ENCODE data around the gene KRT39. TPM values are rescaled to one million over a fixed set of nuclear protein-coding genes. Genes with fewer than 3 reads are reported as not detected.

The KRT39 gene
- total RNA-seq, 1 experiment from 2014 or later: not detected

GRCh38 chr17:40980117-40980516 lies 13.4 kb upstream of the KRT39 start:
- no peak for DNase-seq (ENCODE audit: low read depth, low spot score)
- no TSS peak for BruUV-seq (replicated peaks)
- no peaks in the 10 kb centered on the region for H3K4me1 ChIP-seq (ENCODE audit: control insufficient read depth, insufficient read depth, low read length)
- H3K4me3 ChIP-seq (ENCODE audit: low read depth in 2 of 2, low read length in 2 of 2): no peak overlapping the region
- H3K27ac ChIP-seq (ENCODE audit: low read length): no peak overlapping the region
- in situ Hi-C loops (cut with HindIII; ENCODE audit: low pct_unique_long_range_greater_than_20kb, low sequenced_read_pairs) (no loop called here), intact Hi-C loops (cut with micrococcal nuclease; ENCODE audit: unreplicated experiment) (no loop called here)
- ChIA-PET POLR2A (interaction anchor here (0.6 to 0.7 kb wide), 2 partner anchors 18 to 50 kb away, joined by 4 read pairs; partner anchors contain the start of gene KRTAP1-4), CTCF (no interaction called here)
- no peaks in the 10 kb centered on the region for H3K9me3 ChIP-seq (ENCODE audit: control insufficient read depth, insufficient read depth, low read depth, low read length)
- no peak for ATAC-seq
- H3K27me3 ChIP-seq (ENCODE audit: control insufficient read depth, insufficient read depth, low read length): 0 out of 2 replicates have a peak, but pooled peaks cover 2% of the 10 kb centered on the region
- TF ChIP-seq TCF7L2 (IDR thresholded peaks at IDR 0.05; ENCODE audit: low read depth, low read length) (no peak), SIN3A (IDR thresholded peaks at IDR 0.05; ENCODE audit: borderline replicate concordance, insufficient read depth, low read depth, low read length) (no peak), CTCF (IDR thresholded peaks at IDR 0.05) (no peak), REST (IDR thresholded peaks at IDR 0.05; ENCODE audit: insufficient read depth in 1 of 2, low read depth in 2 of 2, low read length in 1 of 2) (no peak), POLR2AphosphoS5 (IDR thresholded peaks at IDR 0.05; ENCODE audit: low read depth, low read length) (no peak)
- no peaks in the 10 kb centered on the region for H3K36me3 ChIP-seq (ENCODE audit: control insufficient read depth, insufficient read depth, low read length)

GRCh38 chr17:40978575-40979151 lies 11.9 kb upstream of the KRT39 start:
- no TSS peak for BruUV-seq (replicated peaks)
- Histone ChIP-seq H3K9me3 (ENCODE audit: control insufficient read depth, insufficient read depth, low read depth, low read length) (no peaks in the 10 kb centered on the region), H3K4me3 (ENCODE audit: low read depth in 2 of 2, low read length in 2 of 2) (no peak overlapping the region), H3K27ac (ENCODE audit: low read length) (no peak overlapping the region), H3K27me3 (ENCODE audit: control insufficient read depth, insufficient read depth, low read length) (no peaks in the 10 kb centered on the region; the same call in 1 of the 2 replicates), H3K4me1 (ENCODE audit: control insufficient read depth, insufficient read depth, low read length) (no peaks in the 10 kb centered on the region), H3K36me3 (ENCODE audit: control insufficient read depth, insufficient read depth, low read length) (no peaks in the 10 kb centered on the region)
- intact Hi-C loops (cut with micrococcal nuclease; ENCODE audit: unreplicated experiment) (no loop called here), in situ Hi-C loops (cut with HindIII; ENCODE audit: low pct_unique_long_range_greater_than_20kb, low sequenced_read_pairs) (no loop called here)
- ATAC-seq (no peak), DNase-seq (ENCODE audit: low read depth, low spot score) (no peak)
- ChIA-PET CTCF (no interaction called here), POLR2A (no interaction called here)
- no peak for TF ChIP-seq REST (IDR thresholded peaks at IDR 0.05; ENCODE audit: insufficient read depth in 1 of 2, low read depth in 2 of 2, low read length in 1 of 2)
- TF ChIP-seq TCF7L2 (IDR thresholded peaks at IDR 0.05; ENCODE audit: low read depth, low read length): no peak
- no peak for TF ChIP-seq SIN3A (IDR thresholded peaks at IDR 0.05; ENCODE audit: borderline replicate concordance, insufficient read depth, low read depth, low read length)
- TF ChIP-seq POLR2AphosphoS5 (IDR thresholded peaks at IDR 0.05; ENCODE audit: low read depth, low read length): no peak
- TF ChIP-seq CTCF (IDR thresholded peaks at IDR 0.05): no peak
